ENCODE results near the gene MAP1A.

- TF ChIP-seq POLR2AphosphoS5 (IDR thresholded peaks at IDR 0.05; ENCODE audit: low read depth, low read length) (peak; percentile 59; the same call in 1 of the 2 replicates), SIN3A (IDR thresholded peaks at IDR 0.05; ENCODE audit: borderline replicate concordance, insufficient read depth, low read length) (peak; percentile 82; the same call in 1 of the 2 replicates), REST (IDR thresholded peaks at IDR 0.05; ENCODE audit: insufficient read depth in 1 of 2, low read depth in 2 of 2, low read length in 2 of 2) (no peak), TAF1 (IDR thresholded peaks at IDR 0.05; ENCODE audit: borderline replicate concordance, insufficient read depth, low read length) (0 out of 2 replicates have a peak, but pooled peaks have one; percentile 9), FOXP2 (optimal IDR thresholded peaks at IDR 0.05; ENCODE audit: borderline replicate concordance, extremely low read depth, extremely low read length, insufficient read depth) (no peak)
Measured at GRCh38 chr15:43492673-43493601, 24.5 kb upstream of the MAP1A start, which contains the start of gene TP53BP1.

Data from PFSK-1 (cell line).